Neural cell (in vitro differentiated cells): ENCODE measurements around the gene CDR2L. TPM values are rescaled to one million over a fixed set of nuclear protein-coding genes. Genes with fewer than 3 reads are reported as not detected.

ENCODE experiments used
- H2AFZ ChIP-seq: fragments of 200-600, 300-800 bp; sonication (generic), shearing (Covaris generic); 2 replicates; pipeline ENCODE4 v1.6.0; 2014; ENCODE audit warnings: low read depth, mild to moderate bottlenecking, antibody characterized with exemption, low read length, moderate library complexity
- H3F3A ChIP-seq: fragments of 200-600 bp; shearing (Covaris generic); 2 replicates; pipeline ENCODE4 v1.6.1; 2016; ENCODE audit warnings: mild to moderate bottlenecking, moderate library complexity, mixed read lengths, antibody characterized with exemption, low read length; ENCODE audit not compliant: insufficient read depth, poor library complexity, severe bottlenecking
- H3K27ac ChIP-seq: fragments of 200-600, 300-800 bp; sonication (generic), shearing (Covaris generic); 2 replicates; pipeline ENCODE4 v1.5.1; 2014; ENCODE audit warnings: mild to moderate bottlenecking, low read length, moderate library complexity
- H3K27me3 ChIP-seq: fragments of 300-800, 200-600 bp; sonication (generic), shearing (Covaris generic); 2 replicates; pipeline ENCODE4 v1.6.0; 2014; ENCODE audit warnings: mild to moderate bottlenecking, low read depth, low read length, moderate library complexity; ENCODE audit not compliant: insufficient read depth
- H3K36me3 ChIP-seq: fragments of 300-800, 200-600 bp; sonication (generic), shearing (Covaris generic); 2 replicates; pipeline ENCODE4 v1.5.1; 2014; ENCODE audit warnings: mild to moderate bottlenecking, antibody characterized with exemption, low read length, moderate library complexity; ENCODE audit not compliant: insufficient read depth
- H3K4me2 ChIP-seq: fragments of 300-800, 200-600 bp; sonication (generic), shearing (Covaris generic); 2 replicates; pipeline ENCODE4 v1.6.0; 2014; ENCODE audit warnings: mild to moderate bottlenecking, low read length
- H3K4me3 ChIP-seq: fragments of 300-800, 200-600 bp; sonication (generic), shearing (Covaris generic); 2 replicates; pipeline ENCODE4 v1.5.1; 2014; ENCODE audit warnings: mild to moderate bottlenecking, low read length, moderate library complexity
- H3K79me2 ChIP-seq: fragments of 200-600 bp; shearing (Covaris generic); replicated peaks from 2 replicates; pipeline ENCODE4 v1.6.0; 2014; ENCODE audit warnings: mild to moderate bottlenecking, low read length, moderate library complexity; ENCODE audit not compliant: insufficient read depth
- H3K9ac ChIP-seq: fragments of 300-800, 200-600 bp; sonication (generic), shearing (Covaris generic); 2 replicates; pipeline ENCODE4 v1.6.1; 2016; ENCODE audit warnings: mild to moderate bottlenecking, low read length, mixed read lengths
- H3K9me2 ChIP-seq: fragments of 200-600 bp; shearing (Covaris generic); 2 replicates; pipeline ENCODE4 v1.6.1; 2016; ENCODE audit warnings: mild to moderate bottlenecking, low read length, mixed read lengths; ENCODE audit not compliant: insufficient read depth
- H3K9me3 ChIP-seq: fragments of 200-600, 300-800 bp; sonication (generic), shearing (Covaris generic); 2 replicates; pipeline ENCODE4 v1.6.1; 2016; ENCODE audit warnings: mild to moderate bottlenecking, mixed run types, low read length, moderate library complexity, mixed read lengths
- H4K20me1 ChIP-seq: fragments of 200-600 bp; shearing (Covaris generic); 2 replicates; pipeline ENCODE4 v1.6.1; 2016; ENCODE audit warnings: mild to moderate bottlenecking, mixed run types; ENCODE audit not compliant: insufficient read depth
- CTCF ChIP-seq: fragments of 450-650 bp; IDR thresholded peaks from 2 replicates; pipeline ENCODE4 v1.5.1; 2014; ENCODE audit warnings: antibody characterized with exemption, mild to moderate bottlenecking, moderate library complexity; ENCODE audit not compliant: poor library complexity, severe bottlenecking
- EZH2 ChIP-seq: fragments of 200-600, 300-800 bp; shearing (Covaris generic), sonication (generic); IDR thresholded peaks from 2 replicates; pipeline ENCODE4 v1.6.1; 2014; ENCODE audit warnings: antibody characterized with exemption, low read length, borderline replicate concordance, mild to moderate bottlenecking; ENCODE audit not compliant: insufficient read depth, poor library complexity, severe bottlenecking
- MXI1 ChIP-seq: fragments of 450-650 bp; conservative IDR thresholded peaks from 2 replicates; pipeline ENCODE4 v1.6.1; 2014; ENCODE audit warnings: antibody characterized with exemption, mild to moderate bottlenecking; ENCODE audit not compliant: poor library complexity, severe bottlenecking
- POLR2AphosphoS5 ChIP-seq: IDR thresholded peaks from 2 replicates; pipeline ENCODE4 v1.6.1; 2012
- RAD21 ChIP-seq: fragments of 450-650 bp; conservative IDR thresholded peaks from 2 replicates; pipeline ENCODE4 v1.6.1; 2014; ENCODE audit warnings: antibody characterized with exemption, mild to moderate bottlenecking, moderate library complexity
- REST ChIP-seq: IDR thresholded peaks from 2 replicates; pipeline ENCODE4 v1.6.1; 2012; ENCODE audit warnings: borderline replicate concordance
- SMC3 ChIP-seq: fragments of 450-650 bp; conservative IDR thresholded peaks from 2 replicates; pipeline ENCODE4 v1.6.1; 2014; ENCODE audit warnings: antibody characterized with exemption, mild to moderate bottlenecking, moderate library complexity; ENCODE audit not compliant: poor library complexity
- TAF1 ChIP-seq: IDR thresholded peaks from 2 replicates; pipeline ENCODE4 v1.6.1; 2012; ENCODE audit warnings: low read depth
- polyA plus RNA-seq: library from polyadenylated mRNA; depleted of rRNA; stranded (reverse); fragments of >200 nt; gene quantifications from 2 replicates; pipeline ENCODE4 v1.2.3, GENCODE V29; 2014

CDR2L gene
- polyA plus RNA-seq, 1 donor from 2014 or later, result 8.1 TPM

GRCh38 chr17:74992223-74992622 lies 4.8 kb downstream of the CDR2L start:
- H3K4me2 ChIP-seq, result no peak overlapping the region
- H3K27me3 ChIP-seq, result no peaks in the 10 kb centered on the region
- H3K27ac ChIP-seq, result no peak overlapping the region
- H3K36me3 ChIP-seq, result no peaks in the 10 kb centered on the region
- H3K9me2 ChIP-seq, result no peaks in the 10 kb centered on the region
- H3K9ac ChIP-seq, result no peak overlapping the region
- no peak overlapping the region for H3K4me3 ChIP-seq
- H3K9me3 ChIP-seq, result no peaks in the 10 kb centered on the region
- H3K79me2 ChIP-seq, result peaks cover 24% of the 10 kb centered on the region
- H4K20me1 ChIP-seq, result no peaks in the 10 kb centered on the region
- no peak for TF ChIP-seq POLR2AphosphoS5
- no peak overlapping the region for H2AFZ ChIP-seq
- H3F3A ChIP-seq, result no peaks in the 10 kb centered on the region

- no peaks in the 10 kb centered on the region for H3K36me3 ChIP-seq
- H2AFZ ChIP-seq, result no peak overlapping the region
- H3K27me3 ChIP-seq, result no peaks in the 10 kb centered on the region
- no peak overlapping the region for H3K4me3 ChIP-seq
- no peaks in the 10 kb centered on the region for H3K9me3 ChIP-seq
- no peak for TF ChIP-seq REST
- no peak for TF ChIP-seq EZH2
- no peak for TF ChIP-seq MXI1
- no peak for TF ChIP-seq POLR2AphosphoS5
- TF ChIP-seq TAF1, result no peak
- no peak for TF ChIP-seq CTCF
- TF ChIP-seq SMC3, result no peak
- TF ChIP-seq RAD21, result no peak
- H4K20me1 ChIP-seq, result no peaks in the 10 kb centered on the region
- no peaks in the 10 kb centered on the region for H3F3A ChIP-seq
- H3K79me2 ChIP-seq, result peaks cover 12% of the 10 kb centered on the region
- H3K4me2 ChIP-seq, result no peak overlapping the region
- H3K9me2 ChIP-seq, result no peaks in the 10 kb centered on the region
- H3K9ac ChIP-seq, result no peak overlapping the region
- H3K27ac ChIP-seq, result no peak overlapping the region
These were observed 7.0 kb downstream of the CDR2L start for GRCh38 chr17:74994440-74994839.

- no peaks in the 10 kb centered on the region for H3F3A ChIP-seq
- no peak overlapping the region for H3K4me2 ChIP-seq
- no peak overlapping the region for H3K27ac ChIP-seq
- H2AFZ ChIP-seq, result no peak overlapping the region
- no peaks in the 10 kb centered on the region for H3K9me3 ChIP-seq
- no peak overlapping the region for H3K9ac ChIP-seq
- no peaks in the 10 kb centered on the region for H3K9me2 ChIP-seq
- no peak for TF ChIP-seq POLR2AphosphoS5
- no peak overlapping the region for H3K4me3 ChIP-seq
- no peaks in the 10 kb centered on the region for H4K20me1 ChIP-seq
- H3K79me2 ChIP-seq, result peaks cover 4% of the 10 kb centered on the region
- no peaks in the 10 kb centered on the region for H3K36me3 ChIP-seq
- H3K27me3 ChIP-seq, result no peaks in the 10 kb centered on the region
These were observed 8.4 kb downstream of the CDR2L start for GRCh38 chr17:74995847-74996246.
